GM19452 (cell line): ENCODE data around the gene P2RY12.

Source experiments
- ATAC-seq: cut with Tn5 transposase; IDR thresholded peaks from one replicate; pipeline ENCODE4 v1.9.1; 2021; ENCODE audit not compliant: unreplicated experiment

The P2RY12 gene

GRCh38 chr3:151347432-151347831 lies 37.1 kb downstream of the P2RY12 start:
- ATAC-seq: no peak

- ATAC-seq: no peak
Measured at GRCh38 chr3:151346292-151346691, 38.3 kb downstream of the P2RY12 start.

GRCh38 chr3:151345859-151346258 lies 38.7 kb downstream of the P2RY12 start:
- ATAC-seq: no peak

- no peak for ATAC-seq
Measured at GRCh38 chr3:151331696-151332095, 52.9 kb downstream of the P2RY12 start.

GRCh38 chr3:151330899-151331298 lies 53.7 kb downstream of the P2RY12 start:
- no peak for ATAC-seq

GRCh38 chr3:151330379-151330778 lies 54.2 kb downstream of the P2RY12 start:
- ATAC-seq: no peak

- no peak for ATAC-seq
Measured at GRCh38 chr3:151329363-151329762, 55.2 kb downstream of the P2RY12 start, which contains the start of gene P2RY13. TSS of gene P2RY13 (minus strand) at chr3:151329549. CDS start at chr3:151329528, 21 bp downstream.

- ATAC-seq: no peak
Measured at GRCh38 chr3:151328298-151328995, 56.1 kb downstream of the P2RY12 start.

GRCh38 chr3:151327571-151328198 lies 56.9 kb downstream of the P2RY12 start:
- ATAC-seq: no peak

GRCh38 chr3:151322511-151322910 lies 62.0 kb downstream of the P2RY12 start:
- ATAC-seq: no peak

- ATAC-seq: no peak
Measured at GRCh38 chr3:151321526-151321925, 63.0 kb downstream of the P2RY12 start.

- no peak for ATAC-seq
Measured at GRCh38 chr3:151320131-151320530, 64.4 kb downstream of the P2RY12 start.

- no peak for ATAC-seq
Measured at GRCh38 chr3:151319628-151320027, 64.9 kb downstream of the P2RY12 start.

- no peak for ATAC-seq
Measured at GRCh38 chr3:151318991-151319390, 65.6 kb downstream of the P2RY12 start.

GRCh38 chr3:151318313-151318712 lies 66.2 kb downstream of the P2RY12 start:
- no peak for ATAC-seq

- ATAC-seq: no peak
Measured at GRCh38 chr3:151316267-151316991, 68.1 kb downstream of the P2RY12 start, which contains the start of gene GPR87. TSS of gene GPR87 (minus strand) at chr3:151316820. CDS start at chr3:151300100, 16,720 bp downstream.

- no peak for ATAC-seq
Measured at GRCh38 chr3:151315846-151316245, 68.7 kb downstream of the P2RY12 start.

GRCh38 chr3:151315136-151315535 lies 69.4 kb downstream of the P2RY12 start:
- no peak for ATAC-seq

GRCh38 chr3:151314593-151314992 lies 70.0 kb downstream of the P2RY12 start:
- no peak for ATAC-seq

- ATAC-seq: no peak
Measured at GRCh38 chr3:151314137-151314536, 70.4 kb downstream of the P2RY12 start.

GRCh38 chr3:151312972-151313371 lies 71.6 kb downstream of the P2RY12 start:
- ATAC-seq: no peak

GRCh38 chr3:151309566-151309965 lies 75.0 kb downstream of the P2RY12 start:
- ATAC-seq: no peak
